ENCODE measurements around the gene SDCBP2.

The SDCBP2 gene

DNA sequence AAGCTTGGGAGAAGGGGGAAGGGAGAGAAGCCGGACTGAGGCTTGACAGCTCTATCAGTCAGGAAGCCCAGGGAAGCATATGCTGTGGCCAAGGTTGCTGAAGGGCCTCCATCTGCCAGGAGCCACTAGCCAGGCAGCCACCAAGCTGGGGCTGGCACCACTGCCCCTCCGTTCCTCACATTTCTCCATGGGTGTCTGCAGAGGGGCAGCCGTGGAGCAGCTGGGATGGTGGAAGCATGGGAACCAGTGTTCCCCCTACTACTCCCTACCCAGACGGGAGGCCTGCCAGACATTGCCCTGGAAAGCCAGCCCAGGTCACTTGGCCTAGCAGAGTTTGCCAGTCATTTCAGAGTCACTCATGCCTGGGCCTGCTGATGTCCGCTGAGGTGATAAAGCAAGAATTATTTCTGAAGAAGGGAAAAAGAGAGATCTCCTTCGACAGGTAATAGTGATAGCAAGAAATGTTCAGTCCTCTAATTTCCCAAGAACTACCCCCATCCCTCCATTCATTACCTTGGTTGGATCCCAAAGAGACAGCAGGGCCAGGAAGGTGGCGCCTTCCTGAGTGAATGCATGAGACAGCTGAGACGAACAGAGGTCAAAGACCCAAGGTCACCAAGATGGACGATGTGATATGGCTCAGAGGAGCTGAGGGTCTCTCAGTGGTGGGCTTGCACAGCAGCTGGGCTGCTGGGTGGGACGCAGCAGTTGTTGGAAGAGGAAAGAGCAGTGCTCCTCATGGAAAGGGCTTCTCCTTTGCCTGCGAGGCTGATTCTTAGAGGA lies 41.0 kb downstream of the SDCBP2 start:
- H3K4me3 ChIP-seq (ENCODE audit: low read depth in 1 of 2, low read length in 2 of 2): no peak overlapping the region
- no peaks in the 10 kb centered on the region for H3K9me3 ChIP-seq (ENCODE audit: control insufficient read depth in 1 of 2, low read length in 2 of 2)
- H3K27me3 ChIP-seq (ENCODE audit: control insufficient read depth in 1 of 2, insufficient read depth in 2 of 2, low read length in 2 of 2): no peaks in the 10 kb centered on the region
- H3K9ac ChIP-seq (ENCODE audit: low read depth in 1 of 2, low read length in 2 of 2): no peak overlapping the region
- no peaks in the 10 kb centered on the region for H3K36me3 ChIP-seq (ENCODE audit: control insufficient read depth in 1 of 2, insufficient read depth in 2 of 2, low read length in 2 of 2)
- H3K4me1 ChIP-seq (ENCODE audit: control insufficient read depth in 1 of 2, insufficient read depth in 2 of 2, low read length in 2 of 2): peaks cover 0 to 2% of the 10 kb centered on the region in 2 donors
- H3K27ac ChIP-seq (ENCODE audit: low read depth, low read length): no peak overlapping the region

DNA sequence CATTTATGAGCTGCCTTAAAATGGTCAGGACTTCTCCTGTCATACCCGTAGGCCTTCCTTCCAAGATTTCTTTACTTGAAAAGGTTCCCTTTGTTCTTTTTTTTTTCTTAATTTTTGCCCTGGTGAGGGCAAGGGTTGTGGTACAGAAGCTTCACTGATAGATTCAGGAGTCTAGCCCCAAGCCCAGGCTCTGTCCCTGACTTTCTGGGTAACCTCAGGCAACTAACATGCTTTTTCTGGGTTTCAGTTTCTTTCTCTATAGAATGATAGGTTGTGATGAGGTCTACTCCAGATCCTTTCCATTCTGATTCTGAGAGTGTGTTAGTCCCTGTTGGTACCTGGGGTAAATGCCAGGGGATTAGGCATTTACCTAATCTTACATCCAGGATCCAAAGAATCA lies 41.6 kb downstream of the SDCBP2 start:
- no peak overlapping the region for H3K4me3 ChIP-seq (ENCODE audit: low read depth in 1 of 2, low read length in 2 of 2)
- no peaks in the 10 kb centered on the region for H3K9me3 ChIP-seq (ENCODE audit: control insufficient read depth in 1 of 2, low read length in 2 of 2)
- peaks cover 0 to 2% of the 10 kb centered on the region in 2 donors for H3K4me1 ChIP-seq (ENCODE audit: control insufficient read depth in 1 of 2, insufficient read depth in 2 of 2, low read length in 2 of 2)
- H3K9ac ChIP-seq (ENCODE audit: low read depth in 1 of 2, low read length in 2 of 2): no peak overlapping the region
- H3K27ac ChIP-seq (ENCODE audit: low read depth, low read length): no peak overlapping the region
- no peaks in the 10 kb centered on the region for H3K27me3 ChIP-seq (ENCODE audit: control insufficient read depth in 1 of 2, insufficient read depth in 2 of 2, low read length in 2 of 2)
- H3K36me3 ChIP-seq (ENCODE audit: control insufficient read depth in 1 of 2, insufficient read depth in 2 of 2, low read length in 2 of 2): no peaks in the 10 kb centered on the region

GRCh38 chr20:1286267-1287024 lies 42.5 kb downstream of the SDCBP2 start:
- no peaks in the 10 kb centered on the region for H3K36me3 ChIP-seq (ENCODE audit: control insufficient read depth in 1 of 2, insufficient read depth in 2 of 2, low read length in 2 of 2)
- H3K9me3 ChIP-seq (ENCODE audit: control insufficient read depth in 1 of 2, low read length in 2 of 2): no peaks in the 10 kb centered on the region
- no peak overlapping the region for H3K27ac ChIP-seq (ENCODE audit: low read depth, low read length)
- no peak overlapping the region for H3K9ac ChIP-seq (ENCODE audit: low read depth in 1 of 2, low read length in 2 of 2)
- peaks cover 4 to 8% of the 10 kb centered on the region in 2 donors for H3K4me1 ChIP-seq (ENCODE audit: control insufficient read depth in 1 of 2, insufficient read depth in 2 of 2, low read length in 2 of 2)
- H3K4me3 ChIP-seq (ENCODE audit: low read depth in 1 of 2, low read length in 2 of 2): no peak overlapping the region
- no peaks in the 10 kb centered on the region for H3K27me3 ChIP-seq (ENCODE audit: control insufficient read depth in 1 of 2, insufficient read depth in 2 of 2, low read length in 2 of 2)

- Histone ChIP-seq H3K27ac (ENCODE audit: low read depth, low read length) (no peak overlapping the region), H3K4me1 (ENCODE audit: control insufficient read depth in 1 of 2, insufficient read depth in 2 of 2, low read length in 2 of 2) (peaks cover 7 to 12% of the 10 kb centered on the region in 2 donors), H3K4me3 (ENCODE audit: low read depth in 1 of 2, low read length in 2 of 2) (no peak overlapping the region), H3K27me3 (ENCODE audit: control insufficient read depth in 1 of 2, insufficient read depth in 2 of 2, low read length in 2 of 2) (no peaks in the 10 kb centered on the region), H3K9ac (ENCODE audit: low read depth in 1 of 2, low read length in 2 of 2) (no peak overlapping the region), H3K9me3 (ENCODE audit: control insufficient read depth in 1 of 2, low read length in 2 of 2) (no peaks in the 10 kb centered on the region), H3K36me3 (ENCODE audit: control insufficient read depth in 1 of 2, insufficient read depth in 2 of 2, low read length in 2 of 2) (no peaks in the 10 kb centered on the region)
Measured at GRCh38 chr20:1283522-1284510, 45.1 kb downstream of the SDCBP2 start.

GRCh38 chr20:1282966-1283365 lies 46.0 kb downstream of the SDCBP2 start:
- Histone ChIP-seq H3K9ac (ENCODE audit: low read depth in 1 of 2, low read length in 2 of 2) (no peak overlapping the region), H3K4me3 (ENCODE audit: low read depth in 1 of 2, low read length in 2 of 2) (no peak overlapping the region), H3K9me3 (ENCODE audit: control insufficient read depth in 1 of 2, low read length in 2 of 2) (no peaks in the 10 kb centered on the region), H3K4me1 (ENCODE audit: control insufficient read depth in 1 of 2, insufficient read depth in 2 of 2, low read length in 2 of 2) (peaks cover 7 to 12% of the 10 kb centered on the region in 2 donors), H3K27me3 (ENCODE audit: control insufficient read depth in 1 of 2, insufficient read depth in 2 of 2, low read length in 2 of 2) (no peaks in the 10 kb centered on the region), H3K27ac (ENCODE audit: low read depth, low read length) (no peak overlapping the region), H3K36me3 (ENCODE audit: control insufficient read depth in 1 of 2, insufficient read depth in 2 of 2, low read length in 2 of 2) (no peaks in the 10 kb centered on the region)

- Histone ChIP-seq H3K4me1 (ENCODE audit: control insufficient read depth in 1 of 2, insufficient read depth in 2 of 2, low read length in 2 of 2) (peaks cover 7 to 12% of the 10 kb centered on the region in 2 donors), H3K9ac (ENCODE audit: low read depth in 1 of 2, low read length in 2 of 2) (no peak overlapping the region), H3K27me3 (ENCODE audit: control insufficient read depth in 1 of 2, insufficient read depth in 2 of 2, low read length in 2 of 2) (no peaks in the 10 kb centered on the region), H3K9me3 (ENCODE audit: control insufficient read depth in 1 of 2, low read length in 2 of 2) (no peaks in the 10 kb centered on the region), H3K4me3 (ENCODE audit: low read depth in 1 of 2, low read length in 2 of 2) (no peak overlapping the region), H3K27ac (ENCODE audit: low read depth, low read length) (no peak overlapping the region), H3K36me3 (ENCODE audit: control insufficient read depth in 1 of 2, insufficient read depth in 2 of 2, low read length in 2 of 2) (no peaks in the 10 kb centered on the region)
Measured at GRCh38 chr20:1281279-1282057, 47.5 kb downstream of the SDCBP2 start.

- no peak overlapping the region for H3K27ac ChIP-seq (ENCODE audit: low read depth, low read length)
Measured at GRCh38 chr20:1280195-1281102, 48.5 kb downstream of the SDCBP2 start.

GRCh38 chr20:1278993-1279392 lies 49.9 kb downstream of the SDCBP2 start:
- Histone ChIP-seq H3K4me1 (ENCODE audit: control insufficient read depth in 1 of 2, insufficient read depth in 2 of 2, low read length in 2 of 2) (peaks cover 12 to 14% of the 10 kb centered on the region in 2 donors), H3K9me3 (ENCODE audit: control insufficient read depth in 1 of 2, low read length in 2 of 2) (no peaks in the 10 kb centered on the region), H3K27me3 (ENCODE audit: control insufficient read depth in 1 of 2, insufficient read depth in 2 of 2, low read length in 2 of 2) (no peaks in the 10 kb centered on the region), H3K27ac (ENCODE audit: low read depth, low read length) (no peak overlapping the region), H3K9ac (ENCODE audit: low read depth in 1 of 2, low read length in 2 of 2) (no peak overlapping the region), H3K36me3 (ENCODE audit: control insufficient read depth in 1 of 2, insufficient read depth in 2 of 2, low read length in 2 of 2) (no peaks in the 10 kb centered on the region), H3K4me3 (ENCODE audit: low read depth in 1 of 2, low read length in 2 of 2) (no peak overlapping the region)

More at GRCh38 chr20:1280195-1281102, 48.5 kb downstream of the SDCBP2 start:
- Histone ChIP-seq H3K9ac (ENCODE audit: low read depth in 1 of 2, low read length in 2 of 2) (no peak overlapping the region), H3K27me3 (ENCODE audit: control insufficient read depth in 1 of 2, insufficient read depth in 2 of 2, low read length in 2 of 2) (no peaks in the 10 kb centered on the region), H3K4me3 (ENCODE audit: low read depth in 1 of 2, low read length in 2 of 2) (no peak overlapping the region), H3K9me3 (ENCODE audit: control insufficient read depth in 1 of 2, low read length in 2 of 2) (no peaks in the 10 kb centered on the region), H3K36me3 (ENCODE audit: control insufficient read depth in 1 of 2, insufficient read depth in 2 of 2, low read length in 2 of 2) (no peaks in the 10 kb centered on the region), H3K4me1 (ENCODE audit: control insufficient read depth in 1 of 2, insufficient read depth in 2 of 2, low read length in 2 of 2) (peaks cover 7 to 12% of the 10 kb centered on the region in 2 donors)

Data from duodenal mucosa (tissue), 2 donors.